Endometrial microvascular endothelial cells (primary cell): ENCODE data around the gene DHRS13. TPM values are rescaled to one million over a fixed set of nuclear protein-coding genes. Genes with fewer than 3 reads are reported as not detected.

Experiments
- in situ Hi-C: cut with HindIII; loops from 2 replicates; pipeline ENCODE4 v1.10.0; 2017; ENCODE audit warnings: low sequenced_read_pairs, low pct_unique_long_range_greater_than_20kb; ENCODE audit errors: inconsistent ontology term
- total RNA-seq: library from RNA; depleted of rRNA; stranded (reverse); fragments of >200 nt; gene quantifications from one replicate; pipeline ENCODE4 v1.2.3, GENCODE V29; 2015; ENCODE audit errors: inconsistent ontology term

DHRS13 gene
- total RNA-seq = 11.3 TPM

- in situ Hi-C loops = no loop called here
Observed at GRCh38 chr17:28902819-28903545, at the start of gene DHRS13. Gene DHRS13, minus strand, starts transcription at chr17:28903079. Its CDS starts 135 bp downstream, at chr17:28902944.

- in situ Hi-C loops = no loop called here
Observed at GRCh38 chr17:28951991-28952975, 49.4 kb upstream of the DHRS13 start.

- in situ Hi-C loops = no loop called here
Observed at GRCh38 chr17:28951428-28951990, 48.6 kb upstream of the DHRS13 start, which contains the start of gene PHF12. Gene PHF12, minus strand, starts transcription at chr17:28951518. Its CDS starts 558 bp downstream, at chr17:28950960.

GRCh38 chr17:28950752-28951427, 48.0 kb upstream of the DHRS13 start:
- in situ Hi-C loops = no loop called here

- in situ Hi-C loops = no loop called here
Observed at GRCh38 chr17:28950017-28950751, 47.3 kb upstream of the DHRS13 start.

- in situ Hi-C loops = no loop called here
Observed at GRCh38 chr17:28949185-28950016, 46.5 kb upstream of the DHRS13 start.

- in situ Hi-C loops = no loop called here
Observed at GRCh38 chr17:28948873-28949184, 46.0 kb upstream of the DHRS13 start.

GRCh38 chr17:28948342-28948741, 45.5 kb upstream of the DHRS13 start:
- in situ Hi-C loops = no loop called here

GRCh38 chr17:28947639-28948038, 44.8 kb upstream of the DHRS13 start:
- in situ Hi-C loops = no loop called here

GRCh38 chr17:28946239-28946638, 43.4 kb upstream of the DHRS13 start:
- in situ Hi-C loops = no loop called here

GRCh38 chr17:28944862-28945741, 42.2 kb upstream of the DHRS13 start:
- in situ Hi-C loops = no loop called here

- in situ Hi-C loops = no loop called here
Observed at GRCh38 chr17:28944343-28944742, 41.5 kb upstream of the DHRS13 start.

- in situ Hi-C loops = no loop called here
Observed at GRCh38 chr17:28942925-28943324, 40.0 kb upstream of the DHRS13 start.

GRCh38 chr17:28941251-28941650, 38.4 kb upstream of the DHRS13 start:
- in situ Hi-C loops = no loop called here

- in situ Hi-C loops = no loop called here
Observed at GRCh38 chr17:28940675-28941074, 37.8 kb upstream of the DHRS13 start.

GRCh38 chr17:28940142-28940541, 37.3 kb upstream of the DHRS13 start:
- in situ Hi-C loops = no loop called here

GRCh38 chr17:28938552-28938951, 35.7 kb upstream of the DHRS13 start:
- in situ Hi-C loops = no loop called here
